Natural killer cell (primary cell): ENCODE data around the gene IER5L. TPM values are rescaled to one million over a fixed set of nuclear protein-coding genes. Genes with fewer than 3 reads are reported as not detected.

ENCODE experiments used
- ATAC-seq, 3 donors: fragments of 150-1000 bp in 2 of 3; fragments of 200-7000 bp in 1 of 3; cut with Tn5 transposase; 1 replicate in 1 of 3; 2 replicates in 2 of 3; pipeline ENCODE4 v1.10.0; 2021; ENCODE audit warnings: mild to moderate bottlenecking in 2 of 3, moderate library complexity in 2 of 3
- DNase-seq, 2 donors: peaks; one replicate each; pipeline versions ENCODE4 v3.0.0 to v3.0.0-alpha.2; 2013 to 2021; ENCODE audit warnings: mixed read lengths in 1 of 2
- H3K27ac ChIP-seq: one replicate; pipeline ENCODE4 v1.5.1; 2013; ENCODE audit warnings: mild to moderate bottlenecking, low read length
- H3K27me3 ChIP-seq: one replicate; pipeline ENCODE4 v1.6.1; 2013; ENCODE audit warnings: low read length; ENCODE audit not compliant: control insufficient read depth, insufficient read depth
- H3K36me3 ChIP-seq: one replicate; pipeline ENCODE4 v1.6.1; 2013; ENCODE audit warnings: low read length; ENCODE audit not compliant: control insufficient read depth, insufficient read depth
- H3K4me1 ChIP-seq: one replicate; pipeline ENCODE4 v1.6.1; 2013; ENCODE audit warnings: low read length; ENCODE audit not compliant: control insufficient read depth, insufficient read depth
- H3K4me3 ChIP-seq: one replicate; pipeline ENCODE4 v1.5.1; 2013; ENCODE audit warnings: low read length
- H3K9me3 ChIP-seq: one replicate; pipeline ENCODE4 v1.6.1; 2013; ENCODE audit warnings: low read length; ENCODE audit not compliant: control insufficient read depth, insufficient read depth
- H3K27ac Mint-ChIP-seq, 2 donors: one replicate each; pipeline ENCODE4 v1.8.0; 2022; ENCODE audit warnings: mild to moderate bottlenecking in 2 of 2, mixed read lengths in 2 of 2, moderate library complexity in 1 of 2
- H3K27me3 Mint-ChIP-seq, 2 donors: one replicate each; pipeline ENCODE4 v1.8.0; 2022; ENCODE audit warnings: low read depth in 2 of 2, mixed read lengths in 2 of 2
- H3K36me3 Mint-ChIP-seq: one replicate; pipeline ENCODE4 v1.8.0; 2022; ENCODE audit warnings: mixed read lengths
- H3K4me1 Mint-ChIP-seq, 2 donors: one replicate each; pipeline ENCODE4 v1.8.0; 2022; ENCODE audit warnings: mixed read lengths in 2 of 2
- H3K4me3 Mint-ChIP-seq: one replicate; pipeline ENCODE4 v1.8.0; 2022; ENCODE audit warnings: mild to moderate bottlenecking, moderate library complexity, mixed read lengths
- H3K9me3 Mint-ChIP-seq, 2 donors: one replicate each; pipeline ENCODE4 v1.8.0; 2022; ENCODE audit warnings: mixed read lengths in 2 of 2
- CTCF ChIP-seq: fragments of 200-600 bp; IDR thresholded peaks from one replicate; pipeline ENCODE4 v1.8.0; 2022; ENCODE audit warnings: antibody characterized with exemption
- WGBS: methylation state at CpG from one replicate; pipeline ENCODE4 v1.1.7; 2013; ENCODE audit warnings: missing lambda C conversion rate; ENCODE audit not compliant: insufficient coverage; 5-methylcytosine and 5-hydroxymethylcytosine counted together
- intact Hi-C: fragments of 100-400 bp; cut with micrococcal nuclease; formaldehyde crosslinking; loops from one replicate; pipeline ENCODE4 v1.14.2; 2022
- total RNA-seq, 4 donors: library from RNA; stranded (reverse); fragments of 120-200 nt in 1 of 4; gene quantifications; one replicate each; pipeline versions ENCODE4 v1.2.3 to v1.2.4, GENCODE V29; 2013 to 2022

IER5L gene
- total RNA-seq, 3 donors from 2014 or later (not counting 1 experiment from before 2014, with no cell fraction given), result 1.4 to 3.9 (median 2.8) TPM

GRCh38 chr9:129211686-129212085 lies 33.6 kb upstream of the IER5L start:
- H3K4me3 Mint-ChIP-seq, result no peak overlapping the region

GRCh38 chr9:129210125-129210524 lies 32.1 kb upstream of the IER5L start:
- H3K27ac Mint-ChIP-seq, result no peak overlapping the region
- Histone ChIP-seq H3K36me3 (no peaks in the 10 kb centered on the region), H3K4me3 (no peak overlapping the region), H3K9me3 (no peaks in the 10 kb centered on the region), H3K27me3 (no peaks in the 10 kb centered on the region), H3K27ac (no peak overlapping the region), H3K4me1 (peaks cover 28% of the 10 kb centered on the region)
- no peaks in the 10 kb centered on the region for H3K27me3 Mint-ChIP-seq
- intact Hi-C loops, result no loop called here
- no peak overlapping the region for H3K4me3 Mint-ChIP-seq
- WGBS, result 90% methylated on average over 4 of the region's 5 CpGs
- no peak for ATAC-seq
- no peak for TF ChIP-seq CTCF
- H3K9me3 Mint-ChIP-seq, result no peaks in the 10 kb centered on the region
- peaks cover 20 to 21% of the 10 kb centered on the region in 2 donors for H3K4me1 Mint-ChIP-seq
- no peak for DNase-seq
- no peaks in the 10 kb centered on the region for H3K36me3 Mint-ChIP-seq

More at GRCh38 chr9:129211686-129212085, 33.6 kb upstream of the IER5L start:
- no peaks in the 10 kb centered on the region for H3K36me3 ChIP-seq
- Mint-ChIP-seq H3K27ac (no peak overlapping the region), H3K4me1 (peaks cover 18 to 19% of the 10 kb centered on the region in 2 donors), H3K9me3 (no peaks in the 10 kb centered on the region), H3K36me3 (no peaks in the 10 kb centered on the region), H3K27me3 (no peaks in the 10 kb centered on the region)
- H3K27ac ChIP-seq, result no peak overlapping the region
- peaks cover 23% of the 10 kb centered on the region for H3K4me1 ChIP-seq
- DNase-seq, result no peak
- H3K27me3 ChIP-seq, result no peaks in the 10 kb centered on the region
- no peak overlapping the region for H3K4me3 ChIP-seq
- ATAC-seq, result no peak
- WGBS, result 87% methylated on average over 7 of the region's 7 CpGs
- no peak for TF ChIP-seq CTCF
- no peaks in the 10 kb centered on the region for H3K9me3 ChIP-seq
- intact Hi-C loops, result no loop called here

GRCh38 chr9:129209580-129209979 lies 31.5 kb upstream of the IER5L start:
- intact Hi-C loops, result no loop called here
- DNase-seq (no peak), ATAC-seq (no peak)
- Mint-ChIP-seq H3K36me3 (no peaks in the 10 kb centered on the region), H3K4me1 (peaks cover 20 to 21% of the 10 kb centered on the region in 2 donors), H3K4me3 (no peak overlapping the region), H3K27me3 (no peaks in the 10 kb centered on the region), H3K27ac (no peak overlapping the region), H3K9me3 (no peaks in the 10 kb centered on the region)
- no peak overlapping the region for H3K4me3 ChIP-seq
- no peak for TF ChIP-seq CTCF
- 94% methylated on average over 7 of the region's 7 CpGs for WGBS
- H3K27me3 ChIP-seq, result no peaks in the 10 kb centered on the region
- peaks cover 28% of the 10 kb centered on the region for H3K4me1 ChIP-seq
- no peaks in the 10 kb centered on the region for H3K36me3 ChIP-seq
- H3K27ac ChIP-seq, result no peak overlapping the region
- H3K9me3 ChIP-seq, result no peaks in the 10 kb centered on the region

GRCh38 chr9:129209109-129209508 lies 31.0 kb upstream of the IER5L start:
- DNase-seq, result no peak
- Histone ChIP-seq H3K27ac (no peak overlapping the region), H3K36me3 (no peaks in the 10 kb centered on the region), H3K27me3 (no peaks in the 10 kb centered on the region), H3K9me3 (no peaks in the 10 kb centered on the region), H3K4me3 (no peak overlapping the region), H3K4me1 (peaks cover 28% of the 10 kb centered on the region)
- intact Hi-C loops, result no loop called here
- Mint-ChIP-seq H3K4me1 (peaks cover 20 to 21% of the 10 kb centered on the region in 2 donors), H3K27ac (peak overlapping the region in 1 of 2 donors; percentile 10), H3K9me3 (no peaks in the 10 kb centered on the region), H3K36me3 (no peaks in the 10 kb centered on the region), H3K4me3 (no peak overlapping the region), H3K27me3 (no peaks in the 10 kb centered on the region)
- ATAC-seq, result no peak
- no peak for TF ChIP-seq CTCF
- 86% methylated on average over 4 of the region's 4 CpGs for WGBS
